HepG2 (cell line): Measurements from ENCODE around the gene MAN1C1. TPM values are rescaled to one million over a fixed set of nuclear protein-coding genes. Genes with fewer than 3 reads are reported as not detected.

ENCODE experiments used
- ATAC-seq: fragments of 200-7000 bp; cut with Tn5 transposase; 3 replicates; pipeline ENCODE4 v1.9.1; 2020; ENCODE audit warnings: mild to moderate bottlenecking, moderate library complexity
- BruUV-seq: library from RNA; stranded (reverse); fragments of 400-500 nt; replicated peaks from 2 replicates; lab custom pipeline; 2021; lab: Mats Ljungman, UMichigan
- CTCF ChIA-PET: fragments of 300-600 bp; formaldehyde crosslinking; extraction: SDS; loops from one replicate; lab custom pipeline; 2021; ENCODE audit warnings: low total read pairs, inconsistent platforms, low intra/inter-chr PET ratio; lab: Yijun Ruan, JAX
- POLR2A ChIA-PET: fragments of 350-600 bp; sonication (Branson Sonifier 250); formaldehyde crosslinking; loops from one replicate; lab custom pipeline; 2020; ENCODE audit warnings: antibody characterized with exemption, inconsistent platforms; lab: Yijun Ruan, JAX
- DNase-seq: peaks from one replicate; pipeline ENCODE4 v3.0.0-alpha.2; 2015; ENCODE audit warnings: low spot score
- FAIRE-seq: peaks from 3 replicates; lab custom pipeline; 2011; peaks lifted over from hg19 to GRCh38; lab: Jason Lieb, UNC
- H2AFZ ChIP-seq: one replicate; pipeline ENCODE4 v1.6.1; 2011; ENCODE audit warnings: low read length, inconsistent platforms
- H3K27ac ChIP-seq: fragments of 300-600 bp; 3 replicates; pipeline ENCODE4 v1.8.0; 2011; ENCODE audit warnings: mixed run types, mild to moderate bottlenecking, mixed read lengths, low read length, inconsistent platforms; ENCODE audit not compliant: insufficient read depth; ENCODE audit errors: extremely low read length
- H3K27me3 ChIP-seq, 2 experiments: fragments of 200-600 bp in 1 of 2; 2 replicates in 1 of 2; 3 replicates in 1 of 2; pipeline versions ENCODE4 v1.6.0 to v1.8.0; 2011; ENCODE audit warnings: low read length in 2 of 2, mild to moderate bottlenecking in 2 of 2, moderate library complexity in 2 of 2, inconsistent platforms in 1 of 2; ENCODE audit not compliant: insufficient read depth in 2 of 2, control insufficient read depth in 1 of 2
- H3K36me3 ChIP-seq, 2 experiments: fragments of 200-600 bp in 1 of 2; replicated peaks in 1 of 2; 2 replicates in 1 of 2; 3 replicates in 1 of 2; pipeline versions ENCODE4 v1.5.1 to v1.8.0; 2011; ENCODE audit warnings: low read length in 2 of 2, inconsistent platforms in 1 of 2; ENCODE audit not compliant: insufficient read depth in 2 of 2, control insufficient read depth in 1 of 2
- H3K4me1 ChIP-seq: 2 replicates; pipeline ENCODE4 v1.5.1; 2012; ENCODE audit warnings: low read length, inconsistent platforms; ENCODE audit not compliant: insufficient read depth
- H3K4me2 ChIP-seq: 2 replicates; pipeline ENCODE4 v1.6.0; 2011; ENCODE audit warnings: low read depth, low read length, inconsistent platforms
- H3K4me3 ChIP-seq, 3 experiments: fragments of 200-600 bp in 1 of 3; sonication (generic), shearing (Covaris generic) in 1 of 3; replicated peaks in 1 of 3; 2 replicates each; pipeline ENCODE4 v1.5.1; 2011 to 2016; ENCODE audit warnings: low read length in 3 of 3, inconsistent platforms in 2 of 3, low read depth in 2 of 3, mild to moderate bottlenecking in 2 of 3, control low read depth in 1 of 3, mixed read lengths in 1 of 3; ENCODE audit not compliant: insufficient read depth in 1 of 3
- H3K79me2 ChIP-seq: one replicate; pipeline ENCODE4 v1.6.1; 2011; ENCODE audit warnings: low read length, inconsistent platforms; ENCODE audit not compliant: insufficient read depth
- H3K9ac ChIP-seq: 2 replicates; pipeline ENCODE4 v1.6.0; 2011; ENCODE audit warnings: mild to moderate bottlenecking, low read depth, low read length, inconsistent platforms; ENCODE audit not compliant: insufficient read depth
- H3K9me3 ChIP-seq: 2 replicates; pipeline ENCODE4 v1.5.1; 2012; ENCODE audit warnings: mild to moderate bottlenecking, low read length
- H4K20me1 ChIP-seq: 2 replicates; pipeline ENCODE4 v1.6.0; 2011; ENCODE audit warnings: inconsistent platforms, mild to moderate bottlenecking, low read length, moderate library complexity; ENCODE audit not compliant: insufficient read depth
- ARNT2 ChIP-seq: sonication (generic); formaldehyde crosslinking; IDR thresholded peaks from 2 replicates; pipeline ENCODE4 v1.8.0; 2022; ENCODE audit warnings: mild to moderate bottlenecking, low read depth, missing genetic modification reagents, moderate library complexity
- BRF2 ChIP-seq: sonication (generic); formaldehyde crosslinking; IDR thresholded peaks from 2 replicates; pipeline ENCODE4 v1.8.1; 2022; ENCODE audit warnings: mild to moderate bottlenecking, missing genetic modification reagents
- CENPBD1 ChIP-seq: sonication (generic); formaldehyde crosslinking; IDR thresholded peaks from 2 replicates; pipeline ENCODE4 v1.8.0; 2022; ENCODE audit warnings: missing genetic modification reagents, low read depth, mild to moderate bottlenecking, borderline replicate concordance
- CREBL2 ChIP-seq: sonication (generic); formaldehyde crosslinking; IDR thresholded peaks from 2 replicates; pipeline ENCODE4 v1.8.1; 2023; ENCODE audit warnings: missing genetic modification reagents, mild to moderate bottlenecking, borderline replicate concordance
- HINFP ChIP-seq: sonication (generic); formaldehyde crosslinking; IDR thresholded peaks from 2 replicates; pipeline ENCODE4 v1.4.0; 2020; ENCODE audit warnings: low read depth, mild to moderate bottlenecking, missing genetic modification reagents
- IRF2 ChIP-seq: IDR thresholded peaks from 2 replicates; pipeline ENCODE4 v1.6.1; 2018; ENCODE audit warnings: missing genetic modification reagents, missing compliant biosample characterization
- KDM3A ChIP-seq: IDR thresholded peaks from 2 replicates; pipeline ENCODE4 v1.6.1; 2018; ENCODE audit warnings: low read depth, missing compliant biosample characterization
- MAZ ChIP-seq, 2 experiments: sonication (generic) in 1 of 2; formaldehyde crosslinking in 1 of 2; IDR thresholded peaks; 2 replicates each; pipeline versions ENCODE4 v1.5.0 to v1.6.1; 2012 to 2020; ENCODE audit warnings: low read depth in 2 of 2, mild to moderate bottlenecking in 2 of 2, borderline replicate concordance in 1 of 2, improper control_type of control experiment in 1 of 2, low read length in 1 of 2, missing genetic modification reagents in 1 of 2, moderate library complexity in 1 of 2
- MTERF4 ChIP-seq: sonication (generic); formaldehyde crosslinking; IDR thresholded peaks from 2 replicates; pipeline ENCODE4 v1.8.0; 2023; ENCODE audit warnings: mild to moderate bottlenecking, missing genetic modification reagents
- MYC ChIP-seq: sonication (generic); formaldehyde crosslinking; IDR thresholded peaks from 2 replicates; pipeline ENCODE4 v1.9.0; 2021; ENCODE audit warnings: missing genetic modification reagents, borderline replicate concordance
- NFATC3 ChIP-seq: sonication (generic); formaldehyde crosslinking; IDR thresholded peaks from 2 replicates; pipeline ENCODE4 v1.5.1; 2020; ENCODE audit warnings: mild to moderate bottlenecking, missing genetic modification reagents
- SP5 ChIP-seq: IDR thresholded peaks from 2 replicates; pipeline ENCODE4 v1.6.1; 2016; ENCODE audit warnings: low read depth, borderline replicate concordance
- SRF ChIP-seq: IDR thresholded peaks from 2 replicates; pipeline ENCODE4 v1.6.1; 2011; ENCODE audit warnings: mild to moderate bottlenecking, low read depth, low read length, moderate library complexity
- ZNF17 ChIP-seq: sonication (generic); formaldehyde crosslinking; IDR thresholded peaks from 2 replicates; pipeline ENCODE4 v1.5.0; 2020; ENCODE audit warnings: mild to moderate bottlenecking, missing genetic modification reagents
- ZNF460 ChIP-seq: sonication (generic); formaldehyde crosslinking; IDR thresholded peaks from 2 replicates; pipeline ENCODE4 v1.5.1; 2020; ENCODE audit warnings: missing genetic modification reagents, mild to moderate bottlenecking, borderline replicate concordance
- ZNF747 ChIP-seq: sonication (generic); formaldehyde crosslinking; IDR thresholded peaks from 2 replicates; pipeline ENCODE4 v1.8.1; 2023; ENCODE audit warnings: missing genetic modification reagents, mild to moderate bottlenecking, borderline replicate concordance
- ZNF879 ChIP-seq: sonication (generic); formaldehyde crosslinking; IDR thresholded peaks from 2 replicates; pipeline ENCODE4 v1.8.1; 2023; ENCODE audit warnings: missing genetic modification reagents
- WGBS: methylation state at CpG from one replicate; pipeline ENCODE4 v1.1.6; 2017; ENCODE audit warnings: low lambda C conversion rate; 5-methylcytosine and 5-hydroxymethylcytosine counted together
- in situ Hi-C: cut with HindIII; loops from 2 replicates; pipeline ENCODE4 v1.10.0; 2017; ENCODE audit warnings: low pct_unique_long_range_greater_than_20kb; ENCODE audit not compliant: extremely low pct_ligation_motif_present
- intact Hi-C: fragments of 100-400 bp; cut with micrococcal nuclease; formaldehyde crosslinking; loops from one replicate; pipeline ENCODE4 v1.10.0; 2022; ENCODE audit not compliant: unreplicated experiment
- polyA plus RNA-seq, 8 experiments: library from polyadenylated mRNA; depleted of rRNA in 3 of 8; stranded (reverse) in 7 of 8; unstranded in 1 of 8; fragments of >200 nt; fragmentation: Illumina TruSeq in 4 of 8; extraction: Trizol in 4 of 8; gene quantifications; 2 replicates each; pipeline versions ENCODE4 v1.2.1 to v1.2.3, GENCODE V29; 2011 to 2016; ENCODE audit warnings: low read depth in 4 of 8, missing spikeins in 1 of 8, mixed read lengths in 1 of 8; ENCODE audit not compliant: insufficient read depth in 1 of 8
- total RNA-seq, 5 experiments: library from RNA; depleted of rRNA; stranded (reverse); fragments of >200 nt; fragmentation: Illumina TruSeq; extraction: Trizol; gene quantifications; 2 replicates each; pipeline ENCODE4 v1.2.3, GENCODE V29; 2016; ENCODE audit warnings: low read depth in 1 of 5

MAN1C1 gene
- total and polyA plus RNA-seq, 2 of the 13 experiments (the other 11 are each of a cell fraction or from before 2014, with no cell fraction given) = 0.18 to 0.49 TPM

- H3K9ac ChIP-seq = no peak overlapping the region
- H4K20me1 ChIP-seq = no peaks in the 10 kb centered on the region
- BruUV-seq = no TSS peak
- intact Hi-C loops = no loop called here
- ChIA-PET CTCF (no interaction called here), POLR2A (no interaction called here)
- H3K36me3 ChIP-seq = no peaks in the 10 kb centered on the region
- WGBS = 32% methylated on average over 12 of the region's 12 CpGs
- no peak overlapping the region for H3K27ac ChIP-seq
- in situ Hi-C loops = no loop called here
- H3K79me2 ChIP-seq = no peaks in the 10 kb centered on the region
- H3K4me2 ChIP-seq = no peak overlapping the region
- H3K4me3 ChIP-seq = no peak overlapping the region
- peaks cover 15% of the 10 kb centered on the region for H3K4me1 ChIP-seq
- ATAC-seq = no peak
- FAIRE-seq = no peak
- TF ChIP-seq CREBL2 (CRISPR knock-in tag) (no peak), ZNF879 (no peak), CENPBD1 (CRISPR knock-in tag) (no peak), ZNF460 (CRISPR knock-in tag) (no peak), MTERF4 (CRISPR knock-in tag) (no peak), NFATC3 (CRISPR knock-in tag) (no peak), BRF2 (CRISPR knock-in tag) (no peak), MAZ (IDR thresholded peaks at IDR 0.05; ENCODE audit: borderline replicate concordance, low read depth, low read length) (no peak), MAZ (CRISPR knock-in tag; IDR thresholded peaks at IDR 0.05; ENCODE audit: low read depth) (no peak), KDM3A (no peak), ZNF747 (no peak), SP5 (no peak), ARNT2 (CRISPR knock-in tag) (no peak), SRF (no peak), MYC (CRISPR knock-in tag) (no peak), IRF2 (no peak), ZNF17 (CRISPR knock-in tag) (no peak), HINFP (CRISPR knock-in tag) (no peak)
- no peaks in the 10 kb centered on the region for H3K9me3 ChIP-seq
- no peak overlapping the region for H2AFZ ChIP-seq
- peaks cover 2 to 17% of the 10 kb centered on the region in 2 experiments; a peak in 4 of 5 replicates for H3K27me3 ChIP-seq
- DNase-seq = no peak
Measured at GRCh38 chr1:25729790-25730644, 113.4 kb downstream of the MAN1C1 start.
